PC-3 (cell line): ENCODE measurements around the gene CSNK1A1.

Source experiments
- EZH2 ChIP-seq: fragments of 300-600 bp; sonication (generic); IDR thresholded peaks from one replicate; pipeline ENCODE4 v1.6.1; 2017; ENCODE audit warnings: antibody characterized with exemption, mild to moderate bottlenecking, low read length; ENCODE audit not compliant: unreplicated experiment
- EZH2phosphoT487 ChIP-seq: fragments of 300-600 bp; sonication (generic); IDR thresholded peaks from 2 replicates; pipeline ENCODE4 v1.6.1; 2018; ENCODE audit warnings: mild to moderate bottlenecking, antibody characterized with exemption, low read length, borderline replicate concordance
- TF ChIP-seq, protein P1 (sequence below): fragments of 300-600 bp; sonication (generic); conservative IDR thresholded peaks from 2 replicates; pipeline ENCODE4 v1.5.1; 2017; ENCODE audit warnings: antibody characterized with exemption, low read depth, mild to moderate bottlenecking, low read length

DNA sequence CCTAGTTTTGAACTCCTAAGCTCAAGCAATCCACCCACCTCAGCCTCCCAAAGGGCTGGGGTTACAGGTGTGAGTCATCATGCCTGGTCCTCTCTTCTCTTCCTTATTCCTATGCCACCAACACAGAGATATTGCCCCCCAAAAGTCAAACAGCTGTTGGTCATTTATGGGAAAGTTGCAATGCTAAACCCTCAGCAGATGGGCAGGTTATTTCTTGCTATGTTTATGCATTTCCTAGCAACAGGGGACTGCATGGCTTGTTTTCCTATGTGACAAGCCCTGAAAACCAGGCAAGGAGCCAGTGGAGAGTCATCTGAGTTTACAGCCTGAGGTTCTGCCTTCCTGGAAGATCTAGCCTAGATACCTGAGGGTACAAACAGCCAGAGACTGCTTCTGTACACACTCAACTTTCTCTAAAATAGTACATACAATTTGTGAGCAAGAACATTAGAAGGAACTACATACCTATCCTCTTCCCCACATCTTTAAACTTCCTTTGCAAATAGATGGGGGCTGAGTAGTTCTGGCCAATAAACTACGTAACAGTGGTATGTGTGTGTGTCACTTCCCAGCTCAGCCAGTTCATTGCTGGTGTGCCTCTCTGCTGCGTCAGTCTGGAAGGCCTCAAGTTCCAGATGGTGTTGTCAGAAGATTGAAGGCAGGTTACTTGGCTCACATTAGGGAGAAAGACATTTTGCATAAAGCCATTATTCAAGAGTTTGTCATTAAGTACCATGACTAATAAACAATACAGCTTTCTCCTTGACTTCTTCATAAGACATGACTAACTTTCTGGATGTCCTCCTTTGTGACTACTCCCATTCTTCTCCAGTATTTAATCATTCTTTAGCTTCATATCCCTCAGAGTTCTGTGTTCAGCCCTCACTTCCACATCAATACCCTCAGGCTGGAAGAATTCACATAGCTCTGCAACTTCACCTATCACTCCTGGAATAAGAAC lies 65.3 kb downstream of the CSNK1A1 start:
- TF ChIP-seq EZH2phosphoT487 (no peak), EZH2 (no peak)
- TF ChIP-seq, protein P1, sequence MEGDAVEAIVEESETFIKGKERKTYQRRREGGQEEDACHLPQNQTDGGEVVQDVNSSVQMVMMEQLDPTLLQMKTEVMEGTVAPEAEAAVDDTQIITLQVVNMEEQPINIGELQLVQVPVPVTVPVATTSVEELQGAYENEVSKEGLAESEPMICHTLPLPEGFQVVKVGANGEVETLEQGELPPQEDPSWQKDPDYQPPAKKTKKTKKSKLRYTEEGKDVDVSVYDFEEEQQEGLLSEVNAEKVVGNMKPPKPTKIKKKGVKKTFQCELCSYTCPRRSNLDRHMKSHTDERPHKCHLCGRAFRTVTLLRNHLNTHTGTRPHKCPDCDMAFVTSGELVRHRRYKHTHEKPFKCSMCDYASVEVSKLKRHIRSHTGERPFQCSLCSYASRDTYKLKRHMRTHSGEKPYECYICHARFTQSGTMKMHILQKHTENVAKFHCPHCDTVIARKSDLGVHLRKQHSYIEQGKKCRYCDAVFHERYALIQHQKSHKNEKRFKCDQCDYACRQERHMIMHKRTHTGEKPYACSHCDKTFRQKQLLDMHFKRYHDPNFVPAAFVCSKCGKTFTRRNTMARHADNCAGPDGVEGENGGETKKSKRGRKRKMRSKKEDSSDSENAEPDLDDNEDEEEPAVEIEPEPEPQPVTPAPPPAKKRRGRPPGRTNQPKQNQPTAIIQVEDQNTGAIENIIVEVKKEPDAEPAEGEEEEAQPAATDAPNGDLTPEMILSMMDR: no peak
